ENCODE data around the gene ASGR2.
"Not testable (repeated sequence)": the region's sequence is repeated elsewhere in the genome, so short reads cannot be mapped to it uniquely, and the experiment has no call there.

ASGR2 gene

DNA sequence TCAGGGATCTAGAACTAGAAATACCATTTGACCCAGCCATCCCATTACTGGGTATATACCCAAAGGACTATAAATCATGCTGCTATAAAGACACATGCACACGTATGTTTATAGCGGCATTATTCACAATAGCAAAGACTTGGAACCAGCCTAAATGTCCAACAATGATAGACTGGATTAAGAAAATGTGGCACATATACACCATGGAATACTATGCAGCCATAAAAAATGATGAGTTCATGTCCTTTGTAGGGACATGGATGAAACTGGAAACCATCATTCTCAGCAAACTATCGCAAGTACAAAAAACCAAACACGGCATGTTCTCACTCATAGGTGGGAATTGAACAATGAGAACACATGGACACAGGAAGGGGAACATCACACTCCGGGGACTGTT is 12.9 kb upstream of the ASGR2 start:
- H3K9me3 ChIP-seq (ENCODE audit: control insufficient read depth in 5 of 5, low read length in 5 of 5); H3K27ac ChIP-seq (ENCODE audit: low read depth, low read length); H3K9ac ChIP-seq (ENCODE audit: low read length in 5 of 5); H3K4me1 ChIP-seq (ENCODE audit: control insufficient read depth in 5 of 5, insufficient read depth in 5 of 5, low read length in 5 of 5); H3K36me3 ChIP-seq (ENCODE audit: control insufficient read depth in 5 of 5, insufficient read depth in 5 of 5, low read length in 5 of 5); H3K4me3 ChIP-seq (ENCODE audit: low read depth in 1 of 5, low read length in 5 of 5): not testable (repeated sequence)
- H3K27me3 ChIP-seq (ENCODE audit: control insufficient read depth in 5 of 5, insufficient read depth in 4 of 5, low read length in 5 of 5): peaks cover 5 to 14% (median 8%) of the 10 kb centered on the region in 5 donors

- not testable (repeated sequence) for H3K4me3 ChIP-seq (ENCODE audit: low read depth in 1 of 5, low read length in 5 of 5)
Observed at GRCh38 chr17:7126386-7126785, 11.8 kb upstream of the ASGR2 start.

GRCh38 chr17:7124923-7125322 is 10.3 kb upstream of the ASGR2 start:
- Histone ChIP-seq H3K27me3 (ENCODE audit: control insufficient read depth in 5 of 5, insufficient read depth in 4 of 5, low read length in 5 of 5) (peaks cover 4 to 16% (median 8%) of the 10 kb centered on the region in 5 donors), H3K9me3 (ENCODE audit: control insufficient read depth in 5 of 5, low read length in 5 of 5) (no peaks in the 10 kb centered on the region), H3K9ac (ENCODE audit: low read length in 5 of 5) (no peak overlapping the region), H3K27ac (ENCODE audit: low read depth, low read length) (no peak overlapping the region), H3K4me1 (ENCODE audit: control insufficient read depth in 5 of 5, insufficient read depth in 5 of 5, low read length in 5 of 5) (no peaks in the 10 kb centered on the region), H3K36me3 (ENCODE audit: control insufficient read depth in 5 of 5, insufficient read depth in 5 of 5, low read length in 5 of 5) (no peaks in the 10 kb centered on the region), H3K4me3 (ENCODE audit: low read depth in 1 of 5, low read length in 5 of 5) (no peak overlapping the region)

More at GRCh38 chr17:7126386-7126785, 11.8 kb upstream of the ASGR2 start:
- not testable (repeated sequence) for H3K9me3 ChIP-seq (ENCODE audit: control insufficient read depth in 5 of 5, low read length in 5 of 5); H3K27ac ChIP-seq (ENCODE audit: low read depth, low read length); H3K9ac ChIP-seq (ENCODE audit: low read length in 5 of 5); H3K4me1 ChIP-seq (ENCODE audit: control insufficient read depth in 5 of 5, insufficient read depth in 5 of 5, low read length in 5 of 5); H3K36me3 ChIP-seq (ENCODE audit: control insufficient read depth in 5 of 5, insufficient read depth in 5 of 5, low read length in 5 of 5)
- peaks cover 5 to 14% (median 8%) of the 10 kb centered on the region in 5 donors for H3K27me3 ChIP-seq (ENCODE audit: control insufficient read depth in 5 of 5, insufficient read depth in 4 of 5, low read length in 5 of 5)

- Histone ChIP-seq H3K4me1 (ENCODE audit: control insufficient read depth in 5 of 5, insufficient read depth in 5 of 5, low read length in 5 of 5) (no peaks in the 10 kb centered on the region), H3K27ac (ENCODE audit: low read depth, low read length) (no peak overlapping the region)
Observed at GRCh38 chr17:7123844-7124243, 9.2 kb upstream of the ASGR2 start.

DNA sequence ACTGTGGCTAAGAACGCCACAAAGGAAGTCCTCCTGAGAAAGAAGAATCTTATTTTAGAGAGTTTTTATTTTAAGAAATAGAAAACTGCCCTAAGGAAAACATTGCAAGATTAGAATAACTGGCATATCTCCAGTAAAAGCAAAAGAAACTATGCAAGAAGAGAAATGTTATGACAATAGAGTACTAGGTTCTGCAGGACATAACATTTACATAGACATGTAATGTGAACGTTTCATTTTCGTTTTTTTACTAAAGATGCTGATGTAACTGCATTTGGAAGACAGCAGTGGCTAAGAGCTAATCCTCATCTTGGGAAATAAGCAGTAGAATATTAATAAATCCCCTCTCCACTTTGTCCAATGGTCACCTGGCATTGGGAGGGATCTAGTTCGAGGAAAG is 7.8 kb upstream of the ASGR2 start:
- peaks cover 0 to 3% (median 2%) of the 10 kb centered on the region in 5 donors for H3K9me3 ChIP-seq (ENCODE audit: control insufficient read depth in 5 of 5, low read length in 5 of 5)
- H3K4me3 ChIP-seq (ENCODE audit: low read depth in 1 of 5, low read length in 5 of 5): no peak overlapping the region
- no peak overlapping the region for H3K27ac ChIP-seq (ENCODE audit: low read depth, low read length)
- H3K9ac ChIP-seq (ENCODE audit: low read length in 5 of 5): no peak overlapping the region
- no peaks in the 10 kb centered on the region for H3K36me3 ChIP-seq (ENCODE audit: control insufficient read depth in 5 of 5, insufficient read depth in 5 of 5, low read length in 5 of 5)
- H3K4me1 ChIP-seq (ENCODE audit: control insufficient read depth in 5 of 5, insufficient read depth in 5 of 5, low read length in 5 of 5): no peaks in the 10 kb centered on the region
- peaks cover 0 to 8% (median 6%) of the 10 kb centered on the region in 5 donors for H3K27me3 ChIP-seq (ENCODE audit: control insufficient read depth in 5 of 5, insufficient read depth in 4 of 5, low read length in 5 of 5)

More at GRCh38 chr17:7123844-7124243, 9.2 kb upstream of the ASGR2 start:
- no peak overlapping the region for H3K4me3 ChIP-seq (ENCODE audit: low read depth in 1 of 5, low read length in 5 of 5)
- H3K9ac ChIP-seq (ENCODE audit: low read length in 5 of 5): no peak overlapping the region
- H3K9me3 ChIP-seq (ENCODE audit: control insufficient read depth in 5 of 5, low read length in 5 of 5): no peaks in the 10 kb centered on the region
- H3K27me3 ChIP-seq (ENCODE audit: control insufficient read depth in 5 of 5, insufficient read depth in 4 of 5, low read length in 5 of 5): peaks cover 0 to 8% (median 5%) of the 10 kb centered on the region in 5 donors
- no peaks in the 10 kb centered on the region for H3K36me3 ChIP-seq (ENCODE audit: control insufficient read depth in 5 of 5, insufficient read depth in 5 of 5, low read length in 5 of 5)

DNA sequence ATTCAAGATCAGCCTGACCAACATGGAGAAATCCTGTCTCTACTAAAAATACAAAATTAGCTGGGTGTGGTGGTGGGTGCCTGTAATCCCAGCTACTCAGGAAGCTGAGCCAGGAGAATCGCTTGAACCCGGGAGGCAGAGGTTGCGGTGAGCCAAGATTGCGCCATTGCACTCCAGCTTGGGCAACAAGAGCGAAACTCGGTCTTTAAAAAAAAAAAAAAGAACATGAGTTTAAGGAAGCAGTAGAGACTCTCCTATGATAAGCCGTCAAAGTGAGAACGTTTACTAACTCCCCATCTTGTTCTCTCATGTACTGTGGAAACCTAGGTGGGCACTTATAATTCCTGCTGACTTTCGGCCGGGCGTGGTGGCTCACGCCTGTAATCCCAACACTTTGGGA is 6.0 kb upstream of the ASGR2 start:
- not testable (repeated sequence) for H3K9ac ChIP-seq (ENCODE audit: low read length in 5 of 5); H3K4me3 ChIP-seq (ENCODE audit: low read depth in 1 of 5, low read length in 5 of 5); H3K36me3 ChIP-seq (ENCODE audit: control insufficient read depth in 5 of 5, insufficient read depth in 5 of 5, low read length in 5 of 5); H3K9me3 ChIP-seq (ENCODE audit: control insufficient read depth in 5 of 5, low read length in 5 of 5); H3K4me1 ChIP-seq (ENCODE audit: control insufficient read depth in 5 of 5, insufficient read depth in 5 of 5, low read length in 5 of 5); H3K27ac ChIP-seq (ENCODE audit: low read depth, low read length); H3K27me3 ChIP-seq (ENCODE audit: control insufficient read depth in 5 of 5, insufficient read depth in 4 of 5, low read length in 5 of 5)

GRCh38 chr17:7120123-7120522 is 5.5 kb upstream of the ASGR2 start:
- peaks cover 0 to 5% (median 5%) of the 10 kb centered on the region in 5 donors for H3K9me3 ChIP-seq (ENCODE audit: control insufficient read depth in 5 of 5, low read length in 5 of 5)
- H3K27me3 ChIP-seq (ENCODE audit: control insufficient read depth in 5 of 5, insufficient read depth in 4 of 5, low read length in 5 of 5): peaks cover 0 to 8% (median 6%) of the 10 kb centered on the region in 5 donors
- H3K9ac ChIP-seq (ENCODE audit: low read length in 5 of 5): no peak overlapping the region
- H3K4me3 ChIP-seq (ENCODE audit: low read depth in 1 of 5, low read length in 5 of 5): no peak overlapping the region
- H3K36me3 ChIP-seq (ENCODE audit: control insufficient read depth in 5 of 5, insufficient read depth in 5 of 5, low read length in 5 of 5): no peaks in the 10 kb centered on the region
- H3K27ac ChIP-seq (ENCODE audit: low read depth, low read length): no peak overlapping the region
- peaks cover 0 to 3% (median 0%) of the 10 kb centered on the region in 5 donors for H3K4me1 ChIP-seq (ENCODE audit: control insufficient read depth in 5 of 5, insufficient read depth in 5 of 5, low read length in 5 of 5)

GRCh38 chr17:7119314-7119713 is 4.7 kb upstream of the ASGR2 start:
- peaks cover 0 to 5% (median 5%) of the 10 kb centered on the region in 5 donors for H3K9me3 ChIP-seq (ENCODE audit: control insufficient read depth in 5 of 5, low read length in 5 of 5)
- peaks cover 0 to 8% (median 6%) of the 10 kb centered on the region in 5 donors for H3K27me3 ChIP-seq (ENCODE audit: control insufficient read depth in 5 of 5, insufficient read depth in 4 of 5, low read length in 5 of 5)
- peaks cover 0 to 9% (median 0%) of the 10 kb centered on the region in 5 donors for H3K4me1 ChIP-seq (ENCODE audit: control insufficient read depth in 5 of 5, insufficient read depth in 5 of 5, low read length in 5 of 5)
- H3K4me3 ChIP-seq (ENCODE audit: low read depth in 1 of 5, low read length in 5 of 5): no peak overlapping the region
- H3K36me3 ChIP-seq (ENCODE audit: control insufficient read depth in 5 of 5, insufficient read depth in 5 of 5, low read length in 5 of 5): no peaks in the 10 kb centered on the region
- no peak overlapping the region for H3K9ac ChIP-seq (ENCODE audit: low read length in 5 of 5)
- H3K27ac ChIP-seq (ENCODE audit: low read depth, low read length): no peak overlapping the region

GRCh38 chr17:7114875-7115614 is 423 bp upstream of the ASGR2 start:
- H3K9ac ChIP-seq (ENCODE audit: low read length in 5 of 5): no peak overlapping the region
- no peak overlapping the region for H3K4me3 ChIP-seq (ENCODE audit: low read depth in 1 of 5, low read length in 5 of 5)
- no peak overlapping the region for H3K27ac ChIP-seq (ENCODE audit: low read depth, low read length)
- H3K36me3 ChIP-seq (ENCODE audit: control insufficient read depth in 5 of 5, insufficient read depth in 5 of 5, low read length in 5 of 5): no peaks in the 10 kb centered on the region
- H3K4me1 ChIP-seq (ENCODE audit: control insufficient read depth in 5 of 5, insufficient read depth in 5 of 5, low read length in 5 of 5): peaks cover 0 to 17% (median 0%) of the 10 kb centered on the region in 5 donors
- H3K27me3 ChIP-seq (ENCODE audit: control insufficient read depth in 5 of 5, insufficient read depth in 4 of 5, low read length in 5 of 5): peaks cover 3 to 16% (median 10%) of the 10 kb centered on the region in 5 donors
- peaks cover 0 to 5% (median 5%) of the 10 kb centered on the region in 5 donors for H3K9me3 ChIP-seq (ENCODE audit: control insufficient read depth in 5 of 5, low read length in 5 of 5)

GRCh38 chr17:7113273-7114071 is 1.1 kb downstream of the ASGR2 start:
- H3K27ac ChIP-seq (ENCODE audit: low read depth, low read length): no peak overlapping the region
- no peaks in the 10 kb centered on the region for H3K36me3 ChIP-seq (ENCODE audit: control insufficient read depth in 5 of 5, insufficient read depth in 5 of 5, low read length in 5 of 5)
- no peak overlapping the region for H3K4me3 ChIP-seq (ENCODE audit: low read depth in 1 of 5, low read length in 5 of 5)
- H3K9ac ChIP-seq (ENCODE audit: low read length in 5 of 5): no peak overlapping the region
- peaks cover 0 to 5% (median 5%) of the 10 kb centered on the region in 5 donors for H3K9me3 ChIP-seq (ENCODE audit: control insufficient read depth in 5 of 5, low read length in 5 of 5)
- H3K27me3 ChIP-seq (ENCODE audit: control insufficient read depth in 5 of 5, insufficient read depth in 4 of 5, low read length in 5 of 5): peaks cover 0 to 22% (median 10%) of the 10 kb centered on the region in 5 donors
- H3K4me1 ChIP-seq (ENCODE audit: control insufficient read depth in 5 of 5, insufficient read depth in 5 of 5, low read length in 5 of 5): peaks cover 0 to 17% (median 0%) of the 10 kb centered on the region in 5 donors

Data from subcutaneous abdominal adipose tissue (tissue), 5 donors.